HG02938 (cell line): ENCODE results near the gene OTUD5.
"Not testable (repeated sequence)": the region's sequence is repeated elsewhere in the genome, so short reads cannot be mapped to it uniquely, and the experiment has no call there.

Source experiments
- ATAC-seq: cut with Tn5 transposase; IDR thresholded peaks from one replicate; pipeline ENCODE4 v1.9.1; 2021; ENCODE audit warnings: mild to moderate bottlenecking, moderate library complexity; ENCODE audit not compliant: unreplicated experiment

The OTUD5 gene

GRCh38 chrX:48891402-48892288, 65.8 kb downstream of the OTUD5 start:
- ATAC-seq: peak; percentile 73

- ATAC-seq: peak; percentile 30
Observed at GRCh38 chrX:48890934-48891401, 66.4 kb downstream of the OTUD5 start.

DNA sequence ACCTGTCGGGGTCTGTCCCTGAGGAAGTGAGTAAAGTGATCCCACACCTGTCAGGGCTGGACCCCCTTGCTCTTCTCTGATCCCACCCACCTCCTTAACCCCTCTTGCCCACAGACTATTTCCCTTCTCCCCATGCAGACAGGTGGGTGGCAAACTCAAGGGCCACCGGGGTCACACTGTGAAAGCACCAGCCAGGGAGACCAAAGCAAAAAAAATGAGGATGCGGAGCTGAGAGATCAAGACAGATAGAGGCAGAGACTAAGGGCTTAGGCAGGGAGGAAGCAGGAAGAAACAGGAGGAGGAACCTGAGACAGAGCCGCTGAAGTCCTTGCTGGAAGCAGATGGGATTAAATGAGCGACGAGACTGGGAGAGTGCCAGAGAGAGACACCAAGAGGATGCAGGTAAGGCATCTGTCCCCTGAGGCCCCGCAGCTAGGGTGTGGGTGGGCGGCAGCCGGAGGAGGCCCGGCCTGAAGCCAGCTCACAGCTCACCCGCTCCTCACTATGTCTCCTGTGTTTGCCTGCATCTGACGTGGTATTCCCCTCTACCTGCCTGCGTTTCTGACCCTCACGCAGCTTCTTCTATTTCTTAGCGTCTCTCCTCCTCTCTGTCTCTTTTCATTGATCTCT, 67.0 kb downstream of the OTUD5 start:
- ATAC-seq: peak; percentile 6

- ATAC-seq: not testable (repeated sequence)
Observed at GRCh38 chrX:48886586-48886985, 70.8 kb downstream of the OTUD5 start.

- no peak for ATAC-seq
Observed at GRCh38 chrX:48883729-48884128, 73.7 kb downstream of the OTUD5 start.

DNA sequence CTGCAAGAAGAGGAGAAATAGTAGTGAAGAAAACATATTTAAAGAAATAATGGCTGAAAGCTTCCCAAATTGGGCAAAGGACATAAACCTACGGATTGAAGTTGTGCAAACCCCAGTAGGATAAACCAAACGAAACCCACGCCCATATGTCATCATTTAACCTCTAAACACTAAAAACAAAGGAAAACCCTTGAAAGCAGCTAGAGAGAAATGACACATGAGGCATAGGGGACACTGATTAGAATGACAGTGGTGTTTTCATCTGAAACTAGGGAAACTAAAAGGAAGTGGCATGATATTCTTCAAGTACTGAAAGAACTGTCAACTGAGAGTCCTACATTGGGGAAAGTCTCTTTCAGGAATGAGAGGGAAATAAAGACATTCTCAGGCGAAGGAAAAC, 80.5 kb downstream of the OTUD5 start:
- not testable (repeated sequence) for ATAC-seq
